HK-2 (cell line): ENCODE data around the gene SEMA3D.

Experiments used
- DNase-seq: peaks from one replicate; pipeline ENCODE4 v3.0.0-alpha.2; 2018; ENCODE audit not compliant: unreplicated experiment

The SEMA3D gene

GRCh38 chr7:85033263-85033662 is 153.6 kb downstream of the SEMA3D start:
- no peak for DNase-seq

- DNase-seq: no peak
Observed at GRCh38 chr7:85031475-85031874, 155.4 kb downstream of the SEMA3D start.

GRCh38 chr7:85030893-85031292 is 156.0 kb downstream of the SEMA3D start:
- no peak for DNase-seq

- DNase-seq: no peak
Observed at GRCh38 chr7:85025312-85025756, 161.5 kb downstream of the SEMA3D start.

GRCh38 chr7:85023916-85024315 is 162.9 kb downstream of the SEMA3D start:
- DNase-seq: no peak

GRCh38 chr7:85023066-85023712 is 163.7 kb downstream of the SEMA3D start:
- no peak for DNase-seq

- no peak for DNase-seq
Observed at GRCh38 chr7:85022064-85022697, 164.7 kb downstream of the SEMA3D start.

GRCh38 chr7:85021101-85021704 is 165.7 kb downstream of the SEMA3D start:
- DNase-seq: no peak

GRCh38 chr7:85019778-85020177 is 167.1 kb downstream of the SEMA3D start:
- DNase-seq: no peak

GRCh38 chr7:85019176-85019575 is 167.7 kb downstream of the SEMA3D start:
- no peak for DNase-seq

- no peak for DNase-seq
Observed at GRCh38 chr7:85018498-85018897, 168.4 kb downstream of the SEMA3D start.

GRCh38 chr7:85016286-85016685 is 170.6 kb downstream of the SEMA3D start:
- no peak for DNase-seq

- DNase-seq: no peak
Observed at GRCh38 chr7:85014936-85015660, 171.8 kb downstream of the SEMA3D start.

- no peak for DNase-seq
Observed at GRCh38 chr7:85011127-85011526, 175.7 kb downstream of the SEMA3D start.

GRCh38 chr7:85010306-85010705 is 176.6 kb downstream of the SEMA3D start:
- DNase-seq: no peak

- DNase-seq: no peak
Observed at GRCh38 chr7:85006754-85007153, 180.1 kb downstream of the SEMA3D start.

- DNase-seq: no peak
Observed at GRCh38 chr7:85004402-85004801, 182.5 kb downstream of the SEMA3D start.

GRCh38 chr7:85001495-85002345 is 185.1 kb downstream of the SEMA3D start:
- DNase-seq: no peak

- DNase-seq: no peak
Observed at GRCh38 chr7:85000735-85001350, 186.0 kb downstream of the SEMA3D start.

GRCh38 chr7:84999450-84999849 is 187.4 kb downstream of the SEMA3D start:
- DNase-seq: no peak

GRCh38 chr7:84998665-84999064 is 188.2 kb downstream of the SEMA3D start:
- DNase-seq: no peak
